MM.1S (cell line): ENCODE measurements around the gene SETD5.

Experiments
- CTCF ChIP-seq: fragments of 300-600 bp; sonication (generic); IDR thresholded peaks from 2 replicates; pipeline ENCODE4 v1.5.1; 2016; ENCODE audit warnings: antibody characterized with exemption, low read length, mixed read lengths
- EZH2phosphoT487 ChIP-seq: fragments of 300-600 bp; sonication (generic); IDR thresholded peaks from 2 replicates; pipeline ENCODE4 v1.6.1; 2018; ENCODE audit warnings: antibody characterized with exemption, low read length

DNA sequence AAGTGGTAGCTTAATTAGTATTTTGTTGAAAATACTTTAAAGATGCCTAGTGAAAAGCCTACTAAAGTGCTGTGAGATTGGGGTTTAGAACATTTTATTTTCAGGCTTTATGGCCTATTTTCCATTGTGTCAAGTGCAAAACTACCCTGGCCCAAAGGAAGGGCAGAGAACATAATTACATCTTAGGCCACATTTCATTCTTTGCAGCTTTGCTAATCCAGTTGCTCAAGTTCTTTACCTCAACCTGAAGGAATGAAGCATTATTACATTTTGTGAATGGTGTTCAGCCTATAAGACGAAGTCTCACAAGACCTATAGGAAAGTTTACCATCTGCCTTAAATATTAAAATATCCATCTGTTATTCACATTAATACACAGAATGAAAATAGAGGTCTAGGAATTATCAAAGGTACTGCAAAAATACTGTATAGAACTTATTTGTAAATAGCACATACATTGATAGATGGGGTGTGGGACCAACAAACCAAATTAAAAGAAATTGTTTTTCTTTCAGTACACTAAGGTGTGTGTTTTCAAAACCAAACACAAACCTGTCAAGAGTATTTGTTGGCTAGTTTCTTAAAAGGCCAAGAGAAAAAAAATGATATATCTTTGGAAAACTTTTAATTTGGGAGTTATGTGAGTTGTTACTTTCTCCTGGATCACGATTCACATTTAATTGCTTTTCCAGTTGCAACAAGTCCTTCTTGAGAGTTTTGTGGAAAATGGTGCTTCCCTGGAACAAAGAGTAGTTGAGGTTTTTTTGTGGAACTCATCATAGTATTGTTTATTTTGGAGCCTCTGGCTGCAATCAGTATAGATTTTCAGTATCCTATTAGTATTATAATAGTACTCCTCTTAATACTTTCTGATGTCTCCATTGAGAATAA, 12.0 kb upstream of the SETD5 start:
- TF ChIP-seq CTCF: no peak
- TF ChIP-seq EZH2phosphoT487: no peak
